ENCODE measurements around the gene AKAP6. TPM values are rescaled to one million over a fixed set of nuclear protein-coding genes. Genes with fewer than 3 reads are reported as not detected.

Gene AKAP6
- total and polyA plus RNA-seq, 2 of the 8 experiments (the other 6 are each of a cell fraction or from before 2014, with no cell fraction given), result 0.09 to 0.89 TPM

DNA sequence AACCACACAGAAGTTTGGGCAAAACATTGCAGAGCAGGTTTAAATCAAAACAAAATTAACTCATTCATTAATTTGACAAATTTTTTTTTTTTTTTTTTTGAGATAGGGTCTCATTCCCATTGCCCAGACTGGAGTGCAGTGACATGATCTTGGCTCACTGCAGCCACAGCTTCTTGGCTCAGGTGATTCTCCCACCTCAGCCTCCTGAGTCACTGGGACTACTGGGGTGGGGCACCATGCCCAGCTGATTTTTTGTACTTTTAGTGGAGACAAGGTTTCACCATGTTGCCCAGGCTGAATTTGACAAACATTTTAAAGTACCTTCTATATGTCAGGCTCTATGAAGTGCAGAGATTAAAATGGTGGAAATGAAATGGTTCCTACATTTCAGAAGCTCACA, 352.5 kb downstream of the AKAP6 start:
- no peaks in the 10 kb centered on the region for H3K79me2 ChIP-seq (ENCODE audit: control insufficient read depth in 1 of 2, insufficient read depth in 2 of 2, low read length in 2 of 2)
- no peaks in the 10 kb centered on the region for H3K36me3 ChIP-seq (ENCODE audit: control insufficient read depth in 2 of 4, insufficient read depth in 4 of 4, low read length in 3 of 4)
- H2BK5ac ChIP-seq (ENCODE audit: low read depth, low read length), result no peak overlapping the region
- no peak overlapping the region for H3K4ac ChIP-seq (replicated peaks; ENCODE audit: insufficient read length, low read depth, low read length)
- no peaks in the 10 kb centered on the region for H3K23me2 ChIP-seq (ENCODE audit: low read depth, low read length)
- no peak overlapping the region for H3K27ac ChIP-seq (ENCODE audit: low read depth, low read length)
- H2BK15ac ChIP-seq (ENCODE audit: low read length), result no peak overlapping the region
- no peak overlapping the region for H4K8ac ChIP-seq (ENCODE audit: extremely low read depth, insufficient read depth, low read length)
- H3K14ac ChIP-seq (ENCODE audit: insufficient read length), result no peak overlapping the region
- H2BK12ac ChIP-seq (ENCODE audit: low read depth, low read length), result no peak overlapping the region
- FAIRE-seq, result no peak
- H3K79me1 ChIP-seq (ENCODE audit: low read depth, low read length), result no peaks in the 10 kb centered on the region
- POLR2A ChIA-PET (ENCODE audit: partially characterized antibody), result no interaction called here
- no peaks in the 10 kb centered on the region for H4K20me1 ChIP-seq (replicated peaks in 1 of 2; ENCODE audit: control insufficient read depth in 1 of 2, insufficient read depth in 2 of 2, low read length in 2 of 2)
- H3K23ac ChIP-seq (ENCODE audit: insufficient read length), result no peak overlapping the region
- no peak for DNase-seq (ENCODE audit: low read depth in 1 of 2, low spot score in 2 of 2)
- H2AFZ ChIP-seq (ENCODE audit: low read length), result no peak overlapping the region
- no peak overlapping the region for H3K18ac ChIP-seq (ENCODE audit: extremely low read depth, low read length)
- TF ChIP-seq SP4 (IDR thresholded peaks at IDR 0.05; ENCODE audit: low read length), result no peak
- TF ChIP-seq BACH1 (IDR thresholded peaks at IDR 0.05; ENCODE audit: low read length), result no peak
- TF ChIP-seq KDM4A (IDR thresholded peaks at IDR 0.05; ENCODE audit: low read depth, low read length, severe bottlenecking), result no peak
- TF ChIP-seq SAP30 (IDR thresholded peaks at IDR 0.05; ENCODE audit: insufficient read depth, insufficient replicate concordance, low read length), result no peak
- no peak for TF ChIP-seq RAD21 (IDR thresholded peaks at IDR 0.05 in 1 of 2, conservative IDR thresholded peaks at IDR 0.05 in 1 of 2; ENCODE audit: low read depth in 2 of 2, low read length in 2 of 2)
- no peak for TF ChIP-seq EGR1 (IDR thresholded peaks at IDR 0.05; ENCODE audit: borderline replicate concordance, low read depth, low read length)
- TF ChIP-seq PHF8 (conservative IDR thresholded peaks at IDR 0.05; ENCODE audit: low read depth, low read length), result no peak
- TF ChIP-seq ZNF274 (IDR thresholded peaks at IDR 0.05; ENCODE audit: borderline replicate concordance, extremely low read depth, low read length), result no peak
- H2AK5ac ChIP-seq (ENCODE audit: low read depth, low read length), result no peak overlapping the region
- H4K91ac ChIP-seq (replicated peaks; ENCODE audit: insufficient read length, low read length), result no peak overlapping the region
- no peak overlapping the region for H4K5ac ChIP-seq (ENCODE audit: insufficient read length, low read depth, low read length)
- no peak overlapping the region for H3K9ac ChIP-seq (replicated peaks in 1 of 4; ENCODE audit: extremely low read depth in 1 of 4, low read depth in 3 of 4, low read length in 3 of 4)
- H3K27me3 ChIP-seq (replicated peaks in 1 of 4; ENCODE audit: control insufficient read depth in 3 of 4, extremely low read depth in 1 of 4, insufficient read depth in 3 of 4, low read length in 3 of 4), result no peaks in the 10 kb centered on the region
- no peak overlapping the region for H2BK20ac ChIP-seq (ENCODE audit: low read length)
- no peak overlapping the region for H2BK120ac ChIP-seq (replicated peaks; ENCODE audit: low read depth, low read length)
- H3K9me3 ChIP-seq (ENCODE audit: insufficient read depth in 2 of 2, low read depth in 1 of 2, low read length in 1 of 2), result no peaks in the 10 kb centered on the region
- H3K4me3 ChIP-seq (ENCODE audit: extremely low read depth in 1 of 4, insufficient read depth in 2 of 4, low read depth in 3 of 4, low read length in 4 of 4), result no peak overlapping the region
- H3K56ac ChIP-seq (replicated peaks; ENCODE audit: insufficient read length, low read depth, low read length), result no peak overlapping the region
- no peaks in the 10 kb centered on the region for H3K4me1 ChIP-seq (replicated peaks in 1 of 4; ENCODE audit: control insufficient read depth in 3 of 4, insufficient read depth in 4 of 4, low read length in 3 of 4)
- CTCF ChIA-PET (ENCODE audit: partially characterized antibody), result no interaction called here
- no peak overlapping the region for H3K4me2 ChIP-seq (ENCODE audit: insufficient read depth in 1 of 2, low read depth in 2 of 2, low read length in 2 of 2)
